ENCODE results near the gene C11orf54. TPM values are rescaled to one million over a fixed set of nuclear protein-coding genes. Genes with fewer than 3 reads are reported as not detected.
"Not testable (repeated sequence)": the region's sequence is repeated elsewhere in the genome, so short reads cannot be mapped to it uniquely, and the experiment has no call there.

The C11orf54 gene
- total RNA-seq, 1 experiment from 2014 or later, result 9.6 TPM

- DNase-seq (ENCODE audit: low read depth), result no peak
Measured at GRCh38 chr11:93734427-93735222, 6.8 kb upstream of the C11orf54 start.

GRCh38 chr11:93735627-93736026 is 5.8 kb upstream of the C11orf54 start:
- DNase-seq (ENCODE audit: low read depth), result no peak

GRCh38 chr11:93736129-93736528 is 5.3 kb upstream of the C11orf54 start:
- DNase-seq (ENCODE audit: low read depth), result no peak

- peak; percentile 70 for DNase-seq (ENCODE audit: low read depth)
Measured at GRCh38 chr11:93737904-93738612, 3.4 kb upstream of the C11orf54 start.

- no peak for DNase-seq (ENCODE audit: low read depth)
Measured at GRCh38 chr11:93738647-93739081, 2.8 kb upstream of the C11orf54 start.

GRCh38 chr11:93740031-93740729 is 1.3 kb upstream of the C11orf54 start:
- DNase-seq (ENCODE audit: low read depth), result peak; percentile 60

GRCh38 chr11:93740730-93741093 is 760 bp upstream of the C11orf54 start:
- peak; percentile 64 for DNase-seq (ENCODE audit: low read depth)

GRCh38 chr11:93741882-93742226 is 382 bp downstream of the C11orf54 start:
- no peak for DNase-seq (ENCODE audit: low read depth)

GRCh38 chr11:93743291-93743690 is 1.8 kb downstream of the C11orf54 start:
- DNase-seq (ENCODE audit: low read depth), result no peak

- DNase-seq (ENCODE audit: low read depth), result no peak
Measured at GRCh38 chr11:93744669-93745004, 3.2 kb downstream of the C11orf54 start.

GRCh38 chr11:93745005-93745755 is 3.7 kb downstream of the C11orf54 start:
- not testable (repeated sequence) for DNase-seq (ENCODE audit: low read depth)

- DNase-seq (ENCODE audit: low read depth), result no peak
Measured at GRCh38 chr11:93746101-93746500, 4.6 kb downstream of the C11orf54 start.

GRCh38 chr11:93747122-93747521 is 5.7 kb downstream of the C11orf54 start:
- no peak for DNase-seq (ENCODE audit: low read depth)

- DNase-seq (ENCODE audit: low read depth), result no peak
Measured at GRCh38 chr11:93751001-93751400, 9.5 kb downstream of the C11orf54 start.

- no peak for DNase-seq (ENCODE audit: low read depth)
Measured at GRCh38 chr11:93753241-93753640, 11.8 kb downstream of the C11orf54 start.

GRCh38 chr11:93756748-93757147 is 15.3 kb downstream of the C11orf54 start:
- no peak for DNase-seq (ENCODE audit: low read depth)

- DNase-seq (ENCODE audit: low read depth), result no peak
Measured at GRCh38 chr11:93757301-93757700, 15.8 kb downstream of the C11orf54 start.

- DNase-seq (ENCODE audit: low read depth), result no peak
Measured at GRCh38 chr11:93757924-93758865, 16.7 kb downstream of the C11orf54 start.

- DNase-seq (ENCODE audit: low read depth), result not testable (repeated sequence)
Measured at GRCh38 chr11:93759123-93759522, 17.7 kb downstream of the C11orf54 start.

- DNase-seq (ENCODE audit: low read depth), result no peak
Measured at GRCh38 chr11:93761910-93762309, 20.4 kb downstream of the C11orf54 start.
